Measurements from ENCODE around the gene SUFU.
"Not testable (repeated sequence)": the region's sequence is repeated elsewhere in the genome, so short reads cannot be mapped to it uniquely, and the experiment has no call there.

SUFU gene

DNA sequence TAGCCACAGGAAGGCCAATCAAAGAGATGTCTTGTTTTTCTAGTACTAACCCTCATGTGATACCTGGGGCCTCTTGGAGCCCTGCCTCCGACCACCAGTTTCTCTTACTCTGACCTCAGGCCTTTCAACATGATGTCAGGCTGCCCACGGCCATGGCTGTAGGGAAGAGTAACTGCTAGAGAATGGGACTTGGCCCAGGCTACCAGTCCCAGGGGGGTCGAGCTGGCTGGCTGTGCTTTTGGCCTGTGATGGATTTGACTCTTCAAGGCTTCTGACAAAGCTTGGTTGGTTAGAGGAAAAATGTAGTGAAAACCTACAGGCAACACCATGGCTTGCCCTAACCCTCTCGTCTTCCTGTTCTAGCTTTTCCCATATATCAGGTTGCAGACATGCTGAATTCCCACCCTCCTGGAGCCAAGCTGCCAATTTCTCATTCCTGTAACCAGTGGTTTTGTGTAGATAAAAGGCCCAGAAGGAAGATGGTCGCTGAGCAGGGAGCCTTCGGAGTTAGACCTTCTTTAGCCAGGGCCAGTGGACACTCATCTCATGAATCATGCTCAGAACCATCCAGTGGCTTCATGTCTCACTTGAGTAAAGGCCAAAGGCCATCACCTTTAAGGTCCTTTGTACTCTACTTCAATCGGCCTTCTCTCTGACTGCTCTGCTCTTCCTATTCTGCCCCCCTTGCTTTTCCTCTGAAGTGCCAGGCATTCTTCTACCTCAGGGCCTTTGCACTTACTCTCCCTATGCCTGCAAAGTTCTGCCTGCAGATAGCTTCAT is 19.7 kb downstream of the SUFU start:
- Histone ChIP-seq H3K4me1 (no peaks in the 10 kb centered on the region; the same call in 1 of the 2 replicates), H3K36me3 (peaks cover 6% of the 10 kb centered on the region), H3K4me3 (ENCODE audit: low read depth, low read length) (no peak overlapping the region), H3K9me3 (no peaks in the 10 kb centered on the region), H3K27me3 (no peaks in the 10 kb centered on the region; the same call in 1 of the 2 replicates)
- TF ChIP-seq, protein P1, sequence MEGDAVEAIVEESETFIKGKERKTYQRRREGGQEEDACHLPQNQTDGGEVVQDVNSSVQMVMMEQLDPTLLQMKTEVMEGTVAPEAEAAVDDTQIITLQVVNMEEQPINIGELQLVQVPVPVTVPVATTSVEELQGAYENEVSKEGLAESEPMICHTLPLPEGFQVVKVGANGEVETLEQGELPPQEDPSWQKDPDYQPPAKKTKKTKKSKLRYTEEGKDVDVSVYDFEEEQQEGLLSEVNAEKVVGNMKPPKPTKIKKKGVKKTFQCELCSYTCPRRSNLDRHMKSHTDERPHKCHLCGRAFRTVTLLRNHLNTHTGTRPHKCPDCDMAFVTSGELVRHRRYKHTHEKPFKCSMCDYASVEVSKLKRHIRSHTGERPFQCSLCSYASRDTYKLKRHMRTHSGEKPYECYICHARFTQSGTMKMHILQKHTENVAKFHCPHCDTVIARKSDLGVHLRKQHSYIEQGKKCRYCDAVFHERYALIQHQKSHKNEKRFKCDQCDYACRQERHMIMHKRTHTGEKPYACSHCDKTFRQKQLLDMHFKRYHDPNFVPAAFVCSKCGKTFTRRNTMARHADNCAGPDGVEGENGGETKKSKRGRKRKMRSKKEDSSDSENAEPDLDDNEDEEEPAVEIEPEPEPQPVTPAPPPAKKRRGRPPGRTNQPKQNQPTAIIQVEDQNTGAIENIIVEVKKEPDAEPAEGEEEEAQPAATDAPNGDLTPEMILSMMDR (IDR thresholded peaks at IDR 0.05; ENCODE audit: low read depth, low read length): no peak
- DNase-seq: no peak

DNA sequence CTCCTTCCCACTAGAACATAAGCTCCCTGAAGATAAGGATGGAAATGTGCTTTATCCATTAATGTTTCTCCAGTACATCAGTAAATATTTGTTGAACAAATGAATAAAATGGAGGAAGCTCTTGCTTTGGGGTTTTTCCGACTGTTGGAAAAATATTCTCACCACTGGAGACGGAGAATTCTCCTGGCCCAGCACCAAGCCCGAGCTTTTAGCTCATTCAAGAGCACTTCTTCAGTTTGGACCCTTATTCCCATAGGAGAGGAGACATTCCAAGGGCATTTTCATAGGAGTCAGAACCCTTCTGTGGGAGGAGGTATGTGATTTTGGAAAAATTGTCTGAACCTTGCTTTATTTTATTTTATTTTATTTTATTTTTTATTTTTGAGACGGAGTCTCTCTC is 21.0 kb downstream of the SUFU start:
- Histone ChIP-seq H3K36me3 (peaks cover 6% of the 10 kb centered on the region), H3K27me3 (no peaks in the 10 kb centered on the region; the same call in 1 of the 2 replicates), H3K9me3 (no peaks in the 10 kb centered on the region), H3K4me3 (ENCODE audit: low read depth, low read length) (no peak overlapping the region), H3K4me1 (no peaks in the 10 kb centered on the region; the same call in 1 of the 2 replicates)
- DNase-seq: no peak
- TF ChIP-seq, protein P1 (IDR thresholded peaks at IDR 0.05; ENCODE audit: low read depth, low read length): no peak

DNA sequence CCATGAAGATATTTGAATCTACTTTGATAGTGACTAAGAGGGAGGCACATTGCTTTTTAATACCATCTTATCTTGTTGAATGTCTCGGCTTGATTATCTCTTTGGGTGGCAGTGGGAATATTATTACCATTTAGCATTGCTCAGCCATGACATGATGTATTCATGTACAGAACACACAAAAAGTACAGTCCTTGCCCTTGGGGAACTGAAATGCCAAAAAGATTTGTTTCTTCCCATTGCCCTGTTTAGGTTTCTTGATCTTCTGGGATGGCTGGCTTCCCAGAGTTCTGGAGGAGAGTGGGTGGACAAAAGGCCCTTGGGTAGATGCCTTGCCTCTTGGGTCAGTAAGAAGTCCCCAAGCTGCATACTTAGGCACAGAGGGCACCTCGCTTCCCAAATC is 23.8 kb downstream of the SUFU start:
- H3K27me3 ChIP-seq: no peaks in the 10 kb centered on the region; the same call in 1 of the 2 replicates
- H3K4me3 ChIP-seq (ENCODE audit: low read depth, low read length): no peak overlapping the region
- TF ChIP-seq, protein P1 (IDR thresholded peaks at IDR 0.05; ENCODE audit: low read depth, low read length): no peak
- H3K36me3 ChIP-seq: peaks cover 6% of the 10 kb centered on the region
- H3K9me3 ChIP-seq: no peaks in the 10 kb centered on the region
- DNase-seq: no peak
- H3K4me1 ChIP-seq: no peaks in the 10 kb centered on the region

DNA sequence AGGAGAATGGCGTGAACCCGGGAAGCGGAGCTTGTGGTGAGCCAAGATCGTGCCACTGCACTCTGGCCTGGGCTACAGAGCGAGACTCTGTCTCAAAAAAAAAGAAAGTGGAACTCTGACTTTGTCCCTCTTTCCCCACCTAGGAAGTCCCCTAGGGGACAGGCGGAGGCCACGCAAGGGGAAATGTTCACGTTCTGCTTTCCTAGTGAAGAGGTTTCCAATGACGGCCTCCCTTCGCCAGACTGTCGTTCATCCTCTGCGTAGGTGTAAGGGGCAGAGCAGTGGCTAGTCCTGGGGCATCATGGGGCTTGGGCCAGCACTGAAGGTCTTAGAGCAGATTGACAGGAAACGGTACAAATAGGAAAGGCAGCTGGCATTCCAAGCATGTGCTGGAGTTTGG is 30.6 kb downstream of the SUFU start:
- DNase-seq: no peak
- Histone ChIP-seq H3K9me3 (no peaks in the 10 kb centered on the region), H3K4me1 (no peaks in the 10 kb centered on the region), H3K4me3 (ENCODE audit: low read depth, low read length) (no peak overlapping the region), H3K36me3 (no peaks in the 10 kb centered on the region), H3K27me3 (no peaks in the 10 kb centered on the region)
- TF ChIP-seq, protein P1 (IDR thresholded peaks at IDR 0.05; ENCODE audit: low read depth, low read length): no peak

DNA sequence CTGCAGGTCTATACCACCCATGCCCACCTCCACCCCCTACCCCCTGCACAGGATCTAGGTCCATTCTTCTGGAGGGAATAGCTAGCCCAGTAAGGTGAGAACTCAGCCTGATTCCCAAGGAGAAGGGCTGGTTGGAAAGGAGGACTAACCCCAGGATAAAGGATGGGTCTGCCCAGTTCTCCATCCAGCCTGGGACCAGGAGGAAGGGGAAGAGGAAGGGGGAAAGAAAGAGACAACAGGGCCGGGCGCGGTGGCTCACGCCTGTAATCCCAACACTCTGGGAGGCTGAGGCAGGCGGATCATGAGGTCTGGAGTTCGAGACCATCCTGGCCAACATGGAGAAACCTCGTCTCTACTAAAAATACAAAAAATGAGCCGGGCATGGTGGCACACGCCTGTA is 31.2 kb downstream of the SUFU start:
- H3K36me3 ChIP-seq; H3K27me3 ChIP-seq; H3K4me3 ChIP-seq (ENCODE audit: low read depth, low read length); H3K9me3 ChIP-seq; DNase-seq; H3K4me1 ChIP-seq: not testable (repeated sequence)

DNA sequence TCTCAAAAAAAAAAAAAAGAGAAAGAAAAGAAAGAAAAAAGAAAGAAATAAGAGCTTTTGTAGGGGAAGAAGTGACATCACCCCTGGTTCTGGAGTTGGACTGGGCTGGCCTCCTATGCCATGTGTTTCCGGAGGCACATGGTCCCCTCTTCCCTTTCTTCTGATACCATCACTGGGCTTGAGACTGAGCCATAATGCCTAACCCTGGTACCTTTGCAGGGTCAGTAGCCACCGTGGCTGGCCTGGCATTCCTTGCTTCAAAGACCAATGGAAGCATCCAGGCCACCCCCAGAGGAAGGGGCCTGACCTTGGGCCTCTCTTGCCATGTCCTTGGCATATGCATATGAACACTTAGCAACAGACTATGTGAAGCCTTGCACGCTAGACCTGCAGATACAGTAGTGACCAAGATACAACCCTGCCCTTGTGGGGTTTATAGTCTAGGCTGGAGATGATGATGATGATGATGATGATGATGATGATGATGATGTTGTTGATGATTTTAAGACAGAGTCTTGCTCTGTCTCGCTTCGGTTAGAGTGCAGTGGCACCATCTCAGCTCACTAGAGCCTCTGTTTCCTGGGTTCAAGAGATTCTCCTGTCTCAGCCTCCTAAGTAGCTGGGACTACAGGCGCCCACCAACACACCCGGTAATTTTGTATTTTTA is 31.8 kb downstream of the SUFU start:
- H3K27me3 ChIP-seq: no peaks in the 10 kb centered on the region
- TF ChIP-seq, protein P1 (IDR thresholded peaks at IDR 0.05; ENCODE audit: low read depth, low read length): no peak
- H3K4me1 ChIP-seq: no peaks in the 10 kb centered on the region
- H3K36me3 ChIP-seq: no peaks in the 10 kb centered on the region
- no peaks in the 10 kb centered on the region for H3K9me3 ChIP-seq
- DNase-seq: no peak
- H3K4me3 ChIP-seq (ENCODE audit: low read depth, low read length): no peak overlapping the region

All from BE2C (cell line).